ENCODE data around the gene DPH1. TPM values are rescaled to one million over a fixed set of nuclear protein-coding genes. Genes with fewer than 3 reads are reported as not detected.

Gene DPH1
- total and polyA plus RNA-seq, 2 donors from 2014 or later: 23.3 to 49.4 TPM

DNA sequence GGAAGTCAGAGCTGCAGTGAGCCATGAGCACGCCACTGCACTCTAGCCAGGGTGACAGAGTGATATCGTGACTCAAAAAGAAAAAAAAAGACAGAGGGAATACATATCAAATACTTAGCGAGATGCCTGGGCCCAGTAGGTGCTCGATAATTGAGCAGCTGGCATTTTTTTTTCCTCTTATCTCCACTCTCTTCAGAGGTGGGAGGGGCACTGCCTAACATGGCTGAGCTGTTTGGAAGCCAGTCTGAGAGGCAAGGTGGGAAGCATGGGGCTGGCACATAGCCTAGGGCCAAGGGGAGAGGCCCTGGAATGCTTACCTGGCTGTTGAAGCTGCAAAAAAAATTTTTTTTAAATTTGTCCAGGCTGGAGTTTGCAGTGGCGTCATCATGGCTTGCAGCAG, 63.4 kb downstream of the DPH1 start:
- Histone ChIP-seq H3K27me3 (ENCODE audit: control insufficient read depth, insufficient read depth, low read length) (no peaks in the 10 kb centered on the region), H3K9me3 (ENCODE audit: control insufficient read depth in 2 of 3, insufficient read depth in 1 of 3, low read length in 3 of 3) (no peaks in the 10 kb centered on the region), H3K4me3 (ENCODE audit: low read length in 3 of 3) (no peak overlapping the region), H3K27ac (ENCODE audit: low read depth in 2 of 2, low read length in 2 of 2) (no peak overlapping the region), H3K36me3 (ENCODE audit: control insufficient read depth in 2 of 3, insufficient read depth in 3 of 3, low read length in 3 of 3) (no peaks in the 10 kb centered on the region), H3K4me1 (ENCODE audit: control insufficient read depth in 2 of 3, insufficient read depth in 2 of 3, low read depth in 1 of 3, low read length in 3 of 3) (peaks cover 6 to 32% (median 6%) of the 10 kb centered on the region in 3 donors), H3K9ac (ENCODE audit: low read length in 3 of 3) (no peak overlapping the region)
- DNase-seq: no peak
- no peak for FAIRE-seq
- intact Hi-C loops (cut with DNase I): no loop called here
- TF ChIP-seq, protein P1, sequence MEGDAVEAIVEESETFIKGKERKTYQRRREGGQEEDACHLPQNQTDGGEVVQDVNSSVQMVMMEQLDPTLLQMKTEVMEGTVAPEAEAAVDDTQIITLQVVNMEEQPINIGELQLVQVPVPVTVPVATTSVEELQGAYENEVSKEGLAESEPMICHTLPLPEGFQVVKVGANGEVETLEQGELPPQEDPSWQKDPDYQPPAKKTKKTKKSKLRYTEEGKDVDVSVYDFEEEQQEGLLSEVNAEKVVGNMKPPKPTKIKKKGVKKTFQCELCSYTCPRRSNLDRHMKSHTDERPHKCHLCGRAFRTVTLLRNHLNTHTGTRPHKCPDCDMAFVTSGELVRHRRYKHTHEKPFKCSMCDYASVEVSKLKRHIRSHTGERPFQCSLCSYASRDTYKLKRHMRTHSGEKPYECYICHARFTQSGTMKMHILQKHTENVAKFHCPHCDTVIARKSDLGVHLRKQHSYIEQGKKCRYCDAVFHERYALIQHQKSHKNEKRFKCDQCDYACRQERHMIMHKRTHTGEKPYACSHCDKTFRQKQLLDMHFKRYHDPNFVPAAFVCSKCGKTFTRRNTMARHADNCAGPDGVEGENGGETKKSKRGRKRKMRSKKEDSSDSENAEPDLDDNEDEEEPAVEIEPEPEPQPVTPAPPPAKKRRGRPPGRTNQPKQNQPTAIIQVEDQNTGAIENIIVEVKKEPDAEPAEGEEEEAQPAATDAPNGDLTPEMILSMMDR (IDR thresholded peaks at IDR 0.05; ENCODE audit: borderline replicate concordance, extremely low read depth, insufficient read depth): no peak

Small RNA genes lying within 50 kb of the gene (microRNA-seq; reads per million reads assigned to microRNA genes)
- 1,435 reads per million, percentile 81 among the genes with 10 or more reads in this experiment for gene MIR132
- 57.8 reads per million, percentile 44 among the genes with 10 or more reads in this experiment for gene MIR212

Other genes starting within 250 kb of the DPH1 start
- 12.2 TPM for gene SMYD4, start 200.3 kb upstream of the DPH1 start, total RNA-seq
- gene SMYD4, start 200.3 kb upstream of the DPH1 start, polyA plus RNA-seq (ENCODE audit: insufficient read depth, low read depth, low replicate concordance): 3.4 TPM
- 89.0 TPM for gene RPA1, start 200.1 kb upstream of the DPH1 start, total RNA-seq
- 26.1 TPM for gene RPA1, start 200.1 kb upstream of the DPH1 start, polyA plus RNA-seq (ENCODE audit: insufficient read depth, low read depth, low replicate concordance)
- gene RTN4RL1, start 4.8 kb upstream of the DPH1 start, total RNA-seq: 10.7 TPM
- 2.0 TPM for gene RTN4RL1, start 4.8 kb upstream of the DPH1 start, polyA plus RNA-seq (ENCODE audit: insufficient read depth, low read depth, low replicate concordance)
- 22.9 TPM for gene OVCA2, start 11.9 kb downstream of the DPH1 start, total RNA-seq
- 63.6 TPM for gene OVCA2, start 11.9 kb downstream of the DPH1 start, polyA plus RNA-seq (ENCODE audit: insufficient read depth, low read depth, low replicate concordance)
- gene HIC1, start 24.9 kb downstream of the DPH1 start, total RNA-seq: 13.0 TPM
- gene HIC1, start 24.9 kb downstream of the DPH1 start, polyA plus RNA-seq (ENCODE audit: insufficient read depth, low read depth, low replicate concordance): 2.7 TPM